Activated CD8-positive, alpha-beta T cell treated with anti-CD3 and anti-CD28 coated beads for 36 hours (primary cell): ENCODE results near the gene C11orf68. TPM values are rescaled to one million over a fixed set of nuclear protein-coding genes. Genes with fewer than 3 reads are reported as not detected.
A peak's percentile ranks its signal among the peaks of the same experiment; 100 is the strongest.
"Not testable (repeated sequence)": the region's sequence is repeated elsewhere in the genome, so short reads cannot be mapped to it uniquely, and the experiment has no call there.

Experiments
- ATAC-seq: fragments of 200-7000 bp; cut with Tn5 transposase; one replicate; pipeline ENCODE4 v1.10.0; 2021; ENCODE audit warnings: mild to moderate bottlenecking, moderate library complexity
- CTCF ChIA-PET: fragments of 350-600 bp; sonication (Branson Sonifier 250); formaldehyde crosslinking; loops from one replicate; lab custom pipeline; 2021; ENCODE audit warnings: antibody characterized with exemption; lab: Charles Lee
- POLR2A ChIA-PET: fragments of 350-600 bp; sonication (Branson Sonifier 250); formaldehyde crosslinking; loops from one replicate; lab custom pipeline; 2021; ENCODE audit warnings: antibody characterized with exemption; lab: Charles Lee
- DNase-seq: peaks from one replicate; pipeline ENCODE4 v3.0.0-alpha.2; 2020
- H3K27ac Mint-ChIP-seq: one replicate; pipeline ENCODE4 v1.8.0; 2021; ENCODE audit warnings: mild to moderate bottlenecking, mixed read lengths
- H3K27me3 Mint-ChIP-seq: one replicate; pipeline ENCODE4 v1.8.0; 2021; ENCODE audit warnings: mixed read lengths
- H3K36me3 Mint-ChIP-seq: one replicate; pipeline ENCODE4 v1.8.0; 2021; ENCODE audit warnings: low read depth, mixed read lengths
- H3K4me1 Mint-ChIP-seq: one replicate; pipeline ENCODE4 v1.8.0; 2021; ENCODE audit warnings: low read depth, mixed read lengths
- H3K4me3 Mint-ChIP-seq: one replicate; pipeline ENCODE4 v1.8.0; 2021; ENCODE audit warnings: mild to moderate bottlenecking, moderate library complexity, mixed read lengths
- H3K9me3 Mint-ChIP-seq: one replicate; pipeline ENCODE4 v1.8.0; 2021; ENCODE audit warnings: mixed read lengths
- CTCF ChIP-seq: fragments of 200-600 bp; IDR thresholded peaks from one replicate; pipeline ENCODE4 v1.8.0; 2022; ENCODE audit warnings: antibody characterized with exemption, mild to moderate bottlenecking
- intact Hi-C: fragments of 100-400 bp; cut with micrococcal nuclease; formaldehyde crosslinking; loops from one replicate; pipeline ENCODE4 v1.10.0; 2022
- total RNA-seq, 2 experiments: library from RNA; stranded (reverse); gene quantifications; one replicate each; pipeline ENCODE4 v1.2.3, GENCODE V29; 2021

The C11orf68 gene
- total RNA-seq, 2 experiments from 2014 or later = 26.2 to 26.3 TPM

DNA sequence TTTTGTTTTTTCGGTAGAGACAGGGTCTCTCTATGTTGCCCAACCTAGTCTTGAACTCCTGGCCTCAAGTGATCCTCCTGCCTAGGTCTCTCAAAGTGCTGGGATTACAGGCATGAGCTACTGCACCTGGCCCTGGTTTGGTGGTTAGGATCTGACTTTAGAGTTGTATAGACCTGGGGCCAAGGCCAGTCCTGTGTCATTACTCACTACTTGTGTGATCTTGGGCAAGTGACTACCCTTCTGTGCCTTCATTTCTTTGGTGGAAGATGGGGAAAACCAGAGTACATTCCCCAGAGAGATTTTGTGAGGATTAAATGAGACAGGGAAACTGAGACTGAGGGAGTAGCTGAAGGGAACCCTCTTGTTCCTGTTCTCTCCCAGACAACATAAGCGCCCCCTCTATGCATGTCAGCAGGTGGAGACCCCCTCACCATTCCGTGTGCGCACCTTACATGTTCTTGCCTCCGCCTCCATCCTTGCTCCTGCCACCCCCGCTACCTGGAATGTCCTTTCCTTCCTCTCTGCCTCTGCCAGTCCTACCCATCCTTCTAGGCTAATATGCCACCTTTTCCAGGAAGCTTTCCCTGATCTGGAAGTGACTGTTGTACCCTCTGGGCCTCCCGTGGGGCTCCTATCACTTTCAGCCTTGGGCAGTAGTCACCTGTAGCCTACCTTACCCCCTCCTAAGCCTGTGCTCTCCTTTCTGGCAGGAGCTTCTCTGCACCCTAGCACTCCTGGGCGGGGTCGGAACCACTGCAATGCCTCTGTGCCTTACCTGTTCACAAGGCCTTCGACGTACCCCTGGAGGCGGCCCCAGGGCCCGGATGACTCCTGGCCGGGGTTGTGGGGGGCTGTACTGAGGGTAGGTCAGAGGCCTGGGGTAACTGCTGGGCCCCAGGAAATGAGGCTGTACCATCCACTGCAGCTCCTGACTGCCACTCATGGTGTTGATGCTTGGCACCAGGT lies 22.5 kb downstream of the C11orf68 start:
- Mint-ChIP-seq H3K4me3 (no peak overlapping the region), H3K4me1 (peaks cover 46% of the 10 kb centered on the region)
- POLR2A ChIA-PET = interaction anchor here (0.7 to 28.1 kb wide), 9 partner anchors 8 to 65 kb away, joined by 3 to 560 read pairs (median 4); partner anchors contain the start of genes CFL1, EFEMP2, FIBP and MUS81

DNA sequence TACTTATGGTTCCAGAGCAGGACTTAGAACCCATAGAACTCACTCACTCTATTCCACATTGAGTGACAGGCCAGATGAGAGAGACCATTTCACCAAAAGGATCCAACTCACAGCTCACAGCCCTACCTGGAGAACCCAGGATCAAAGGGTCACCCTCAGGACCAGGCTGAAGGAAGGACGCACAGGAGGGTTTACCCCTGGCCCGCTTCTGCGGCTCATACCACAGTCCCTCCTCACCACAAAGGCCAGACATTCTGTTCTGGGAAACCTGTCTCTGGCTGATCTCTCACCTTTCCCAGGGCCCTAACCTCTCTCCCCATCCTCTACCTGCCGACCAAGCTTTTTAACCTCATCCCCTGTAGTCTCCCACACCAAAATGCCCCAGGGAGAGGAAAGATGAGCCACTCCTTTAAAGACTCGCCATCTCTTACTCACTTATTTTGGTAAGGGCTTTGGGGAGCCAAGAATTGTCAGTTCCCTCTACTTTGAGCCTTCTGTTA lies 23.3 kb downstream of the C11orf68 start:
- ChIA-PET CTCF (interaction anchor here (0.7 to 7.1 kb wide), 2 partner anchors 11 to 276 kb away, joined by 3 to 50 read pairs; no protein-coding TSS in a partner anchor), POLR2A (interaction anchor here (0.7 to 28.1 kb wide), 7 partner anchors 19 to 66 kb away, joined by 3 to 560 read pairs (median 4); partner anchors contain the start of genes CFL1, EFEMP2, MUS81 and SART1)
- Mint-ChIP-seq H3K4me1 (peaks cover 45% of the 10 kb centered on the region), H3K4me3 (no peak overlapping the region), H3K27me3 (no peaks in the 10 kb centered on the region), H3K9me3 (no peaks in the 10 kb centered on the region), H3K36me3 (peaks cover 46% of the 10 kb centered on the region), H3K27ac (peak overlapping the region; percentile 53)
- intact Hi-C loops = loop anchor here (10.0 kb wide), 1 partner anchor 69 kb away; the partner anchor contains the start of gene SART1
- DNase-seq (no peak), ATAC-seq (no peak)
- TF ChIP-seq CTCF = no peak

More for the DNA sequence above, 22.5 kb downstream of the C11orf68 start:
- intact Hi-C loops = loop anchor here (10.0 kb wide), 1 partner anchor 68 kb away; the partner anchor contains the start of gene SART1
- CTCF ChIA-PET = interaction anchor here (1.2 to 7.1 kb wide), 3 partner anchors 7 to 148 kb away, joined by 3 to 50 read pairs (median 37); partner anchors contain the start of genes CCDC85B and FIBP
- ATAC-seq (no peak), DNase-seq (no peak)
- peak overlapping the region; percentile 57 for H3K27ac Mint-ChIP-seq
- no peaks in the 10 kb centered on the region for H3K9me3 Mint-ChIP-seq
- H3K27me3 Mint-ChIP-seq = no peaks in the 10 kb centered on the region
- no peak for TF ChIP-seq CTCF
- peaks cover 46% of the 10 kb centered on the region for H3K36me3 Mint-ChIP-seq

DNA sequence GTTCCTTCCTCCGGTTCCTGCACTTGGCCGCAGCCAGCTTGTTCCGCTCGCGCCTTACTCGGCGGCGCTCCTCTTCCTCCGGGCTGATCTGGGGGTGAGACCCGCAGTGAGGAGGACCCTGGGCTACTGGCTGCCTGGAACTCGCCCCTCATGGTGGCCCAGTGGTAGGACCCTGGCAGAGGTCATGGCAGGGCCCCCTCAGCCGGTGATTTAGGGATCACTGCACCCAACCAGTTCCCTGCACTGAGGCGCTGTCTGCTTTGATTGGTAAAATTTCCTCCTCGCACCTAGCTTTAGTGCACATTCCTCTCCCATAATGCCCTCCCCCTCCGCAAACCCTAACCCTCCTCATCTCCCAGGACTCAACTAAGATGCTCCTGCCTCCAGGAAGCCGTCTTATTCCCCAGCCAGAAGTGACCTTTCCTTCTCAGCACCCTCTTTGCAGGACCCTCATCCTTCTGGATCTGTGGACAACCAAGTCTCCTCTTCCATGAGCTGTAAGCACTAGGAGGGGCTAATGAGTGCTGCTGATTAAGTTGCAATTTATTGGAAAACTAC lies 24.7 kb downstream of the C11orf68 start:
- TF ChIP-seq CTCF = no peak
- H3K36me3 Mint-ChIP-seq = peaks cover 46% of the 10 kb centered on the region
- ChIA-PET POLR2A (interaction anchor here (0.6 to 28.1 kb wide), 11 partner anchors 18 to 242 kb away, joined by 3 to 560 read pairs (median 4); partner anchors contain the start of genes CFL1, EFEMP2, MUS81 and SART1), CTCF (interaction anchor here (0.9 to 7.1 kb wide), 9 partner anchors 9 to 128 kb away, joined by 3 to 50 read pairs (median 4); partner anchors contain the start of gene AP5B1)
- H3K9me3 Mint-ChIP-seq = no peaks in the 10 kb centered on the region
- no peak for ATAC-seq
- no peaks in the 10 kb centered on the region for H3K27me3 Mint-ChIP-seq
- DNase-seq = peak; percentile 56
- peak overlapping the region; percentile 75 for H3K27ac Mint-ChIP-seq
- H3K4me3 Mint-ChIP-seq = peak overlapping the region; percentile 94
- intact Hi-C loops = loop anchor here (10.0 kb wide), 1 partner anchor 71 kb away; the partner anchor contains the start of gene SART1
- peaks cover 54% of the 10 kb centered on the region for H3K4me1 Mint-ChIP-seq

DNA sequence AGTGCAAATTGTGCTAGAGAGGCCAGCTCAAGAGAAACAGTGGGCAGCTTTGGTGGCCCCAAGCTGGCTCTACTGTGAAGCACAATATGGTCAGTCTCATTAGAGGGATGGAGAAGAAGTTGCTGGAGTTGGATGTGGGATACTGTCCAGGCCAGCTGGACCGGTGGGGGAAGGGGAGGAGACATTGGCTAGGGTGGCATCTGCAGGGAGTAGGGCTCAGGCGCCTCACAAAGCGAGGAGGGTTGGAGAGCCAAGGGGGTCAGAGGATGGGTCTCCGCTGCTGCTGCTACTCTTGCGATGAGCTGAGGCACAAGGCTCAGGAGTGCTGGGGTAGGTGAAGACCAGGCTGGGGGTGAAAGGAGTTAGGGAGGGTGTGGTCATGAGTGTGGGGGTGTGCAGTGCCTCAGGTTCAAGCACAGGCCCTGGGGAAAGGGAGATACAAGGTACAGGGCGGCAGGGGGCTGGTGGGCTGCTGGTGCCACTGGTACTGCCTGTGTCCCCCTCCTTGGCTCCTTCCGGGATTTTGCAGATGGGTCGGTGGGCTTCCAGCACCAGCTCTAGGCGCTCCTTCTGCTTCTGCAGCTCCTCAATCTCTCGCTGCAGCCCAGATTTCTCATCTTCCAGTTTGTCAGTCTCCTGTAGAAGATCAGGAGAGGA lies 26.1 kb downstream of the C11orf68 start:
- H3K36me3 Mint-ChIP-seq = peaks cover 46% of the 10 kb centered on the region
- DNase-seq (peak; percentile 32), ATAC-seq (no peak)
- peaks cover 55% of the 10 kb centered on the region for H3K4me1 Mint-ChIP-seq
- CTCF ChIA-PET = interaction anchor here (0.6 to 10.5 kb wide), 11 partner anchors 8 to 225 kb away, joined by 3 to 283 read pairs (median 7); partner anchors contain the start of genes CFL1, EFEMP2, FOSL1 and MUS81
- H3K9me3 Mint-ChIP-seq = no peaks in the 10 kb centered on the region
- POLR2A ChIA-PET = interaction anchor here (0.8 to 28.1 kb wide), 9 partner anchors 8 to 73 kb away, joined by 3 to 560 read pairs (median 4); partner anchors contain the start of genes CFL1, EFEMP2, MUS81 and SART1
- H3K27ac Mint-ChIP-seq = peak overlapping the region; percentile 75
- intact Hi-C loops = loop anchor here (10.0 kb wide), 1 partner anchor 72 kb away; the partner anchor contains the start of gene SART1
- TF ChIP-seq CTCF = no peak
- no peaks in the 10 kb centered on the region for H3K27me3 Mint-ChIP-seq
- H3K4me3 Mint-ChIP-seq = peak overlapping the region; percentile 94

DNA sequence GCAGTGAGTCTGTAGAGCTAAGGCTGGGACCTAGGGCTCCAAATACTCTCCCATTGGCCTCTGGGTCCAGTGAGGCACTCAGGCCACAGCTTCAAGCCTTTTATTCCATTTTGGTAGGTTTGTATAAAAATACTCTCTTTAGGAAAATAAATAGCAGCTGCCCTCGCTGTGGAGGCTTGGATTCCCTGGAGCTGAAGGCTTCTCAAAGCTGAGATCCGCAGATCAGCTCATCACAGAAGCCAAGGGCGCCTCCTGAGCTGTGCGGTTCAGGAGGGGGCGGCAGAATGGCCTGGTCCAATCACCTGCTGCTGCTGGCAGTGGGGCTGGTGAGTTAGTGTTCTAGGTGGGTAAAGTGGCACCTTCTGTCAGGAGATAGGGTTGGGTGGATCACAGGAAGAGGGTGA lies 26.7 kb downstream of the C11orf68 start:
- DNase-seq = peak; percentile 75
- H3K27ac Mint-ChIP-seq = peak overlapping the region; percentile 75

More for the DNA sequence above, 26.7 kb downstream of the C11orf68 start:
- intact Hi-C loops = loop anchor here (10.0 kb wide), 1 partner anchor 73 kb away; the partner anchor contains the start of gene SART1
- peak; percentile 6 for ATAC-seq
- POLR2A ChIA-PET = interaction anchor here (0.9 to 28.1 kb wide), 14 partner anchors 8 to 468 kb away, joined by 3 to 560 read pairs (median 4); partner anchors contain the start of genes CFL1, EFEMP2, FOSL1 and MALAT1
- H3K27me3 Mint-ChIP-seq, H3K9me3 Mint-ChIP-seq: not testable (repeated sequence)
- CTCF ChIA-PET = interaction anchor here (0.6 to 10.5 kb wide), 11 partner anchors 9 to 224 kb away, joined by 3 to 283 read pairs (median 5); partner anchors contain the start of genes CFL1, EFEMP2, FOSL1 and MUS81
- Mint-ChIP-seq H3K36me3 (peaks cover 42% of the 10 kb centered on the region), H3K4me1 (peaks cover 55% of the 10 kb centered on the region), H3K4me3 (peak overlapping the region; percentile 94)
